Upper lobe of right lung (tissue), 1 donor: ENCODE data around the gene ENKUR. TPM values are rescaled to one million over a fixed set of nuclear protein-coding genes. Genes with fewer than 3 reads are reported as not detected.
"Not testable (repeated sequence)": the region's sequence is repeated elsewhere in the genome, so short reads cannot be mapped to it uniquely, and the experiment has no call there.

Experiments used
- ATAC-seq: fragments of 200-7000 bp; cut with Tn5 transposase; one replicate; pipeline ENCODE4 v1.9.1; 2020; ENCODE audit warnings: mild to moderate bottlenecking, moderate library complexity
- DNase-seq: peaks from one replicate; pipeline ENCODE4 v3.0.0-alpha.2; 2020
- H3K27ac ChIP-seq: fragments of 200-600 bp; one replicate; pipeline ENCODE4 v1.8.0; 2022
- H3K27me3 ChIP-seq: fragments of 200-600 bp; one replicate; pipeline ENCODE4 v1.8.0; 2022; ENCODE audit warnings: mild to moderate bottlenecking
- H3K36me3 ChIP-seq: fragments of 200-600 bp; one replicate; pipeline ENCODE4 v1.8.0; 2022
- H3K4me1 ChIP-seq: fragments of 200-600 bp; one replicate; pipeline ENCODE4 v1.8.0; 2022
- H3K4me3 ChIP-seq: fragments of 200-600 bp; one replicate; pipeline ENCODE4 v1.8.0; 2022; ENCODE audit warnings: mild to moderate bottlenecking
- H3K9me3 ChIP-seq: fragments of 200-600 bp; one replicate; pipeline ENCODE4 v1.8.0; 2022
- intact Hi-C: fragments of 100-400 bp; cut with DNase I; formaldehyde crosslinking; loops from one replicate; pipeline ENCODE4 v1.11.0; 2022
- total RNA-seq: library from RNA; stranded (reverse); fragmentation: NEBNext Ultra II Directional; extraction: Animal tissue kit (Norgen Biotek cat#: 25700); gene quantifications from one replicate; pipeline ENCODE4 v1.2.1, GENCODE V29; 2021
- TF ChIP-seq, protein P1 (sequence below): fragments of 200-600 bp; IDR thresholded peaks from one replicate; pipeline ENCODE4 v1.8.0; 2022; ENCODE audit warnings: antibody characterized with exemption
- donor health status: DM: no; HTN: yes; CAD: no; lungs with severe emphysema.

Gene ENKUR
- total RNA-seq, 1 donor from 2014 or later, result 0.49 TPM

DNA sequence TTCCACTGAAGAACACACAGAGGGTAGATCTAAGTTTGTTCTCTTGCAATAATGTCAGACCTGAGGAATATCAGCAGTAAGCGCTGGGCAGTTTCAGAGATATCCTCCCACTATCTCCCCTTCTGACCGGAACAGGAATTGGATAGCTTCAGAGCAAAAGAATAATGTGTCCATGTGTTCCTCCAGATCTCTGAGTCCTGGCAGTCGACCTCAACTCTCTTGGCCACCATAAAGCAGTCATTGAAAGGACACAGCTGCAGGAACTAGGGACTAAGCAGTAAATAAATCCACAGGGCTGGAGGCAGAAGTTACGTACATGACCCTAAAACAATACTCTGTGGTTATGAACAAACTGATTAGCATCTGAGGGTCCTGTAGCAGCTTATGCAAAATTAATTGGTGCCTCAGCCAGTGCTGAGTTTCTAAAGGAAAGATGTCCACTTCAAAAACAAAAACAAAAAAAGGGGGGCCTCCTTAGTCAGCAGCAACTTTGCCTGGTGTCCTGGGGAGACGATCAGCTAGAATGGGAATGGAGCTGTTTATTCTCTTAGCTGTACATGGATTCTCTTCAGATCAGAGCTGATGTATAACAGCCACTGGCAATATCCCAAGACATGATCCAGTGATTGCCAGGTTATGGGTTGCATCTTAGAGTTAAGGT, 57.1 kb downstream of the ENKUR start:
- Histone ChIP-seq H3K36me3 (no peaks in the 10 kb centered on the region), H3K4me1 (peaks cover 8% of the 10 kb centered on the region), H3K27ac (peak overlapping the region; percentile 76), H3K9me3 (no peaks in the 10 kb centered on the region), H3K27me3 (no peaks in the 10 kb centered on the region), H3K4me3 (no peak overlapping the region)
- TF ChIP-seq, protein P1, sequence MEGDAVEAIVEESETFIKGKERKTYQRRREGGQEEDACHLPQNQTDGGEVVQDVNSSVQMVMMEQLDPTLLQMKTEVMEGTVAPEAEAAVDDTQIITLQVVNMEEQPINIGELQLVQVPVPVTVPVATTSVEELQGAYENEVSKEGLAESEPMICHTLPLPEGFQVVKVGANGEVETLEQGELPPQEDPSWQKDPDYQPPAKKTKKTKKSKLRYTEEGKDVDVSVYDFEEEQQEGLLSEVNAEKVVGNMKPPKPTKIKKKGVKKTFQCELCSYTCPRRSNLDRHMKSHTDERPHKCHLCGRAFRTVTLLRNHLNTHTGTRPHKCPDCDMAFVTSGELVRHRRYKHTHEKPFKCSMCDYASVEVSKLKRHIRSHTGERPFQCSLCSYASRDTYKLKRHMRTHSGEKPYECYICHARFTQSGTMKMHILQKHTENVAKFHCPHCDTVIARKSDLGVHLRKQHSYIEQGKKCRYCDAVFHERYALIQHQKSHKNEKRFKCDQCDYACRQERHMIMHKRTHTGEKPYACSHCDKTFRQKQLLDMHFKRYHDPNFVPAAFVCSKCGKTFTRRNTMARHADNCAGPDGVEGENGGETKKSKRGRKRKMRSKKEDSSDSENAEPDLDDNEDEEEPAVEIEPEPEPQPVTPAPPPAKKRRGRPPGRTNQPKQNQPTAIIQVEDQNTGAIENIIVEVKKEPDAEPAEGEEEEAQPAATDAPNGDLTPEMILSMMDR, result peak; percentile 16
- intact Hi-C loops, result no loop called here
- no peak for DNase-seq
- peak; percentile 67 for ATAC-seq

DNA sequence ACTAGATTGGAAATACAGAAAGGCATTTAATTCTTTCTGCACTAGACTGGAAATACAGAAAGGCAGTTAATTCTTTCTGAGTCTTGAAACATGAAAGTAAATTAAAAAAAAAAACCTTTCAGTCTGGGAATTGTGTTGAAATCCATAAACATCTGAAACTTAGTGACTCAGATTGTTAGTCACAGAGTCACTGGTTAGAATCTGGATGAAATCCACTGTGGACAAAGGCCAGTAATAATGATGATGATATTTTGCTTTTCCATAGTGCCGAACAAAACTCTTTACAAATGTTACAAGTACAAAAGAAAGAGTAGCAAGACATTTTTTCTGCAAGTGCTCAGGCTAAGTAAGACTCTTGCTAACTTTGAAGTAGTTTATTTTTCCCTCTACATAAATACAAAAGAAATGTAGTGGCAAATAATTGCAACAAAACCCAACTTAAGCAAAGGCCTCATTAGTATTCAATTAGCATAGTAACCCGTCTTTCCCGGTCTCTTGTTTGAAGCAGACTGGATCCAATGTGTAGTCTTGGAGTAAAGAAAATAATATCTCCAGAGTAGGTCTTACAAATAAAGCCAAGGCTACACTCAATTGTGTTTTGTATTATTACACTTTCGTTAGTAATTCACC, 57.8 kb downstream of the ENKUR start:
- Histone ChIP-seq H3K4me3 (no peak overlapping the region), H3K27ac (peak overlapping the region; percentile 76), H3K4me1 (peaks cover 9% of the 10 kb centered on the region), H3K36me3 (no peaks in the 10 kb centered on the region), H3K9me3 (no peaks in the 10 kb centered on the region), H3K27me3 (no peaks in the 10 kb centered on the region)
- no peak for DNase-seq
- TF ChIP-seq, protein P1, result no peak
- intact Hi-C loops, result no loop called here
- no peak for ATAC-seq

DNA sequence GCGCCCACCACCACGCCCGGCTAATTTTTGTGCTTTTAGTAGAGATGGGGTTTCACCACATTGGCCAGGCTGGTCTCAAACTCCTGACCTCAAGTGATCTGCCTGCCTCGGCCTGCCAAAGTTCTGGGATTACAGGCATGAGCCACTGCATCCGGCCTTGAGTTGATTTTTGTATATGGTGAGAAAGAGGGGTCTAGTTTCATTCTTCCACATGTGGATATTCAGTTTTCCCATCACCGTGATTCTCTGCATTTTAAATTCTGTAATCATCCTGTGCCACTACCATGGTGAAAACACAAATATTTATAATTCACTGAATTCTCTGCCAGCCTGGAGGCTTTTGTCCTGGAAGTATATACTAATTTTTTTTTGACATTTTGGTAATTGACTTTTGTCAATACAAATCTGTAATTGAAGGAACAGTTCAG, 58.3 kb downstream of the ENKUR start:
- H3K27me3 ChIP-seq, DNase-seq, ATAC-seq, H3K9me3 ChIP-seq, H3K36me3 ChIP-seq, intact Hi-C loops, H3K4me3 ChIP-seq: not testable (repeated sequence)
- H3K4me1 ChIP-seq, result peaks cover 11% of the 10 kb centered on the region
- H3K27ac ChIP-seq, result peak overlapping the region; percentile 76

DNA sequence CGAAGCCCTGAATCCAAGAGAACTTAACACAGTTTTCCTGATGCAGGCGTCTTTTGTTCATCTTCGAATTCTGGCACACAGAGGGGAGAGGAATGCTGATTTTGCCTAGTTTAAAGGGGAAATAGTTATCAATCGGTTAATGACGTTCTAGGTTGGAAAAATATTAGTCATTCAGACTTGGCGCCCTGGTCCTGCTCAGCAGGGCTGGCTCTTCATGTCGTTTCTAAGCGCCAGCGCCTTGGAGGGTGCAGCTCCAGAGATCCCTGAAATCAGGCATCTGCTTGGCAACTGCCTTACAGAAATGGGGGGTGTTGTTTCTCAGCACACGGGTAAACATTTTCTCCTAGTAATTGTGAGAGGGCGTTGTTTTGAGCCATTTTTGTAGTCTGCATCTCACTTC, 62.3 kb downstream of the ENKUR start:
- Histone ChIP-seq H3K4me1 (peaks cover 16% of the 10 kb centered on the region), H3K36me3 (no peaks in the 10 kb centered on the region), H3K27me3 (no peaks in the 10 kb centered on the region), H3K9me3 (no peaks in the 10 kb centered on the region), H3K4me3 (peak overlapping the region; percentile 66), H3K27ac (peak overlapping the region; percentile 24)
- DNase-seq, result no peak
- intact Hi-C loops, result no loop called here
- TF ChIP-seq, protein P1, result no peak
- no peak for ATAC-seq

DNA sequence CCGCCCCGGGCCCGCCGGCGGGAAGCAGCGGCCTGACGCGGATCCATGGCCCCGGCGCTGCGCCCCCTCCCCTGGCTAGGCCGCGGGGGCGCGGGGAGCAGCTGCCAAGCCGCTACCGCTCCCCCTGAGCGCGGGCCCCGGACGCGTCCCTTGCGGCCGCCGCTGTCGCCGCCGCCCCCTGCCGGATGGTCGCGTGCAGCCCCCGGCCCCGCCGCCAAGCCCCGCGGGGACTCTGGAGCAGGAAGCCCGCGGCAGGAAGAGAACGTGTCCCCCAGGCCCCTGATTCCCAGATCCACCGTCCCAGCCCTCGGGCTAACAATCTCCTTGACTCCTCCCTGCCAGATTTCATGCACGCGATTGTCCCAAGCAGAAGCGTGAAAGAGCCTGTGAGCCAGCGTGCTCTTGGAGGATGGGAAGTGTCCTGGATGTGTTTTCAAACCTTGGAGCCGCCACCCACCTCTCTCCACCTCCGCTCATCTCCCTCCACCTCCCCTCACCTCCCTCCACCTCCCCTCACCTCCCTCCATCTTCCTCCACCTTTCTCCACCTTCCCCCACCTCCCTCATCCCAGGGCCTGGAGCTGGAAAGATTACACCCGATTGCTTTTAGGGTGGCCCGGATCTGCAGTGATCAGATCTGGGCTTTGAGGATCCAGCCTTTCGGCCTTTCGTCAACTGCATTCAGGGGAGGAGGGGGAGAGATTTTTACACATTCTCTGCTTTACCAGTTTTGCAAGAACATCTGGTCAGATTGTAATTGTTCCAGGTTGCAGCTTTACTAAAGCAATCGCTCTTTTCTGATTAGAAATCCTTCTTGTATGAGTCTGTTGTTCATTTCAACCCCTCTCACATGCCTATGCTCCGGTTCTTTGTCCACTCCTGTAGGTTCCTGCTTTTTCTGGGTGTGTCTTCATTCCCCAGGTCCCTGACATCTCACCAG, 63.0 kb downstream of the ENKUR start:
- H3K36me3 ChIP-seq, result no peaks in the 10 kb centered on the region
- H3K4me1 ChIP-seq, result peaks cover 12% of the 10 kb centered on the region
- DNase-seq (peak; percentile 72), ATAC-seq (peak; percentile 73)
- TF ChIP-seq, protein P1, result peak; percentile 36
- H3K9me3 ChIP-seq, result no peaks in the 10 kb centered on the region
- peak overlapping the region; percentile 77 for H3K27ac ChIP-seq
- intact Hi-C loops, result no loop called here
- peak overlapping the region; percentile 66 for H3K4me3 ChIP-seq
- no peaks in the 10 kb centered on the region for H3K27me3 ChIP-seq
